ENCODE measurements around the gene IL1RAPL1.

GRCh38 chrX:29447867-29448266, 860.6 kb downstream of the IL1RAPL1 start:
- TF ChIP-seq REST (IDR thresholded peaks at IDR 0.05; ENCODE audit: unreplicated experiment) (no peak), CTCF (conservative IDR thresholded peaks at IDR 0.05; ENCODE audit: low read depth in 2 of 2) (no peak)

Data from GM23338 (cell line).